ENCODE measurements around the gene GOLGA6C.
"Not testable (repeated sequence)": the region's sequence is repeated elsewhere in the genome, so short reads cannot be mapped to it uniquely, and the experiment has no call there.

DNA sequence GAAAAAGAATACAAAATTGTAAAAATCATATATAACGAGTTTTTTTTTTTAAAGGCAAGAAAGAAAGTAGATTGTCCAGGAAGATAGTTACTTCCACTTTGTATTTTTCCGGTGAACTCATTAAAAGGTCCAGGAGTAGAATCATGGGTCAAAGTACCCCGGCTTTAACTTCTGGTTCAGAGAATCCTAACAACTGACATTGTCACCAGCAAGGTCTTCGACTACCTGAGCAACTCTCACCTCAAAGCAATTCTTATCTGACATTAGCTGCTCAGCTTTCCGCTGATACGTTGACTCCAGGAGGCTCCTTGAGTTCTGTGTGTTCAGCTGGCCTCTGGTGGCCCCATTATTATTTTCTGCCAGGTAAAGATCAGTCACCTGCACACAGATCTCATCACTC lies 9.1 kb upstream of the GOLGA6C start:
- TF ChIP-seq, protein P1, sequence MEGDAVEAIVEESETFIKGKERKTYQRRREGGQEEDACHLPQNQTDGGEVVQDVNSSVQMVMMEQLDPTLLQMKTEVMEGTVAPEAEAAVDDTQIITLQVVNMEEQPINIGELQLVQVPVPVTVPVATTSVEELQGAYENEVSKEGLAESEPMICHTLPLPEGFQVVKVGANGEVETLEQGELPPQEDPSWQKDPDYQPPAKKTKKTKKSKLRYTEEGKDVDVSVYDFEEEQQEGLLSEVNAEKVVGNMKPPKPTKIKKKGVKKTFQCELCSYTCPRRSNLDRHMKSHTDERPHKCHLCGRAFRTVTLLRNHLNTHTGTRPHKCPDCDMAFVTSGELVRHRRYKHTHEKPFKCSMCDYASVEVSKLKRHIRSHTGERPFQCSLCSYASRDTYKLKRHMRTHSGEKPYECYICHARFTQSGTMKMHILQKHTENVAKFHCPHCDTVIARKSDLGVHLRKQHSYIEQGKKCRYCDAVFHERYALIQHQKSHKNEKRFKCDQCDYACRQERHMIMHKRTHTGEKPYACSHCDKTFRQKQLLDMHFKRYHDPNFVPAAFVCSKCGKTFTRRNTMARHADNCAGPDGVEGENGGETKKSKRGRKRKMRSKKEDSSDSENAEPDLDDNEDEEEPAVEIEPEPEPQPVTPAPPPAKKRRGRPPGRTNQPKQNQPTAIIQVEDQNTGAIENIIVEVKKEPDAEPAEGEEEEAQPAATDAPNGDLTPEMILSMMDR (conservative IDR thresholded peaks at IDR 0.05 in 1 of 2, IDR thresholded peaks at IDR 0.05 in 1 of 2; ENCODE audit: extremely low read depth in 1 of 2, insufficient read depth in 1 of 2, low read depth in 1 of 2, low read length in 2 of 2) = not testable (repeated sequence)
- TF ChIP-seq EZH2 (IDR thresholded peaks at IDR 0.05; ENCODE audit: borderline replicate concordance, low read length) = not testable (repeated sequence)

All from mammary epithelial cell (primary cell).